Activated T-cell treated with anti-CD3 and anti-CD28 coated beads, Interleukin-2, amount 50 U/mL, for 4 hours (primary cell): ENCODE data around the gene RPP40. TPM values are rescaled to one million over a fixed set of nuclear protein-coding genes. Genes with fewer than 3 reads are reported as not detected.
"Not testable (repeated sequence)": the region's sequence is repeated elsewhere in the genome, so short reads cannot be mapped to it uniquely, and the experiment has no call there.

Experiments used
- ATAC-seq, 2 donors: fragments of 200-7000 bp; cut with Tn5 transposase; one replicate each; pipeline ENCODE4 v1.10.0; 2021
- DNase-seq: peaks from one replicate; pipeline ENCODE4 v3.0.0-alpha.2; 2020
- H3K27me3 Mint-ChIP-seq: one replicate; pipeline ENCODE4 v1.8.0; 2021; ENCODE audit warnings: low read depth, mixed read lengths
- H3K36me3 Mint-ChIP-seq: one replicate; pipeline ENCODE4 v1.8.0; 2022; ENCODE audit warnings: mixed read lengths; ENCODE audit not compliant: insufficient read depth
- H3K4me1 Mint-ChIP-seq: one replicate; pipeline ENCODE4 v1.8.0; 2021; ENCODE audit warnings: low read depth, mixed read lengths
- H3K4me3 Mint-ChIP-seq: one replicate; pipeline ENCODE4 v1.8.0; 2021; ENCODE audit warnings: mild to moderate bottlenecking, moderate library complexity, mixed read lengths
- H3K9me3 Mint-ChIP-seq: one replicate; pipeline ENCODE4 v1.8.0; 2021; ENCODE audit warnings: mixed read lengths
- total RNA-seq, 3 donors: library from RNA; stranded (reverse); gene quantifications; one replicate each; pipeline ENCODE4 v1.2.1, GENCODE V29; 2021

RPP40 gene
- total RNA-seq, 3 donors from 2014 or later = 27.2 to 29.7 (median 28.5) TPM

- H3K36me3 Mint-ChIP-seq = no peaks in the 10 kb centered on the region
- H3K4me3 Mint-ChIP-seq = no peak overlapping the region
- ATAC-seq (peak; percentile 94 to 96), DNase-seq (peak; percentile 59)
- peaks cover 5% of the 10 kb centered on the region for H3K27me3 Mint-ChIP-seq
- peaks cover 12% of the 10 kb centered on the region for H3K4me1 Mint-ChIP-seq
- H3K9me3 Mint-ChIP-seq = no peaks in the 10 kb centered on the region
These were observed 26.8 kb upstream of the RPP40 start for GRCh38 chr6:5030596-5031136.

DNA sequence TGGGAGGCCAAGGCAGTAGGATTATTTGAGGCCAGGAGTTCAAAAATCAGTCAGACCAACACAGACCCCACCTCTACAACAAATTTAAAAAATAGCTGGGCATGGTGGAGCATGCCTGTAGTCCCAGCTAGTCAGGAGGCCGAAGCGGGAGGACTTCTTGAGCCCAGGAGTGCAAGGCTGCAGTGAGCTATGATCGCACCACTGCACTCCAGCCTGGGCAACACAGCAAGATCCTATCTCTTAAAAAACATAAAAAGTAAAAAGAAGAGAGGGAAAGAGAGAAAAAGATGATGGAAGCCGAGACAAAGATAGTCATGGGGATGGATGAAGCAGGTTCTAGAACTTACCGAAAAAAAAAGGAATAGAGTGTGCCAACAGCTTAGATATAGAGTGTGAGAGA is 25.8 kb upstream of the RPP40 start:
- Mint-ChIP-seq H3K4me3 (no peak overlapping the region), H3K36me3 (no peaks in the 10 kb centered on the region), H3K4me1 (peaks cover 14% of the 10 kb centered on the region), H3K9me3 (no peaks in the 10 kb centered on the region), H3K27me3 (peaks cover 10% of the 10 kb centered on the region)
- DNase-seq (no peak), ATAC-seq (no peak)

DNA sequence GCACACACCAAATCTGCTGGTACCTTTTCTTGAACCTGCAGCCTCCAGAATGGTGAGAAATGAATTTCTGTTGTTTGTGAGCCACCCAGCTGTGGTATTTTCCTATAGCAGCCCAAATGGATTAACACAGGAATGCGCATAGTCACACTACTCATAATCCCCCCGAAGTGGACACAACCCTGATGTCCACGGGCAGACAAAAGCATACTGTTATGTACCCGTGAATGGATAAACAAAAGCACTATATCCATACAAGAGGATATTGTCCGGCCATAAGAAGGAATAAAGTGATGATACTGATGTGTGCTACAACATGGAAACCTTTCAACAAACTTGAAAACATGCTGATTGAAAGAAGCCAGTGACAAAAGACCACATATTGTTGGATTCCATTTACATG is 25.1 kb upstream of the RPP40 start:
- no peak for ATAC-seq
- Mint-ChIP-seq H3K4me1 (peaks cover 12% of the 10 kb centered on the region), H3K27me3 (peaks cover 10% of the 10 kb centered on the region), H3K4me3 (no peak overlapping the region), H3K9me3 (no peaks in the 10 kb centered on the region), H3K36me3 (no peaks in the 10 kb centered on the region)
- DNase-seq = no peak

- peaks cover 12% of the 10 kb centered on the region for H3K4me1 Mint-ChIP-seq
- H3K36me3 Mint-ChIP-seq = no peaks in the 10 kb centered on the region
- DNase-seq (no peak), ATAC-seq (no peak)
- H3K27me3 Mint-ChIP-seq = peaks cover 10% of the 10 kb centered on the region
- H3K4me3 Mint-ChIP-seq = no peak overlapping the region
- no peaks in the 10 kb centered on the region for H3K9me3 Mint-ChIP-seq
These were observed 24.5 kb upstream of the RPP40 start for GRCh38 chr6:5028301-5028700.

- peak overlapping the region; percentile 65 for H3K4me3 Mint-ChIP-seq
- H3K4me1 Mint-ChIP-seq = peaks cover 12% of the 10 kb centered on the region
- peaks cover 5% of the 10 kb centered on the region for H3K36me3 Mint-ChIP-seq
- ATAC-seq (no peak), DNase-seq (no peak)
- H3K9me3 Mint-ChIP-seq = no peaks in the 10 kb centered on the region
- peaks cover 10% of the 10 kb centered on the region for H3K27me3 Mint-ChIP-seq
These were observed 22.3 kb upstream of the RPP40 start for GRCh38 chr6:5025911-5026819.

GRCh38 chr6:5023923-5024322 is 20.1 kb upstream of the RPP40 start:
- peaks cover 10% of the 10 kb centered on the region for H3K27me3 Mint-ChIP-seq
- peaks cover 9% of the 10 kb centered on the region for H3K36me3 Mint-ChIP-seq
- no peak overlapping the region for H3K4me3 Mint-ChIP-seq
- H3K4me1 Mint-ChIP-seq = peaks cover 6% of the 10 kb centered on the region
- DNase-seq = no peak
- no peak for ATAC-seq
- H3K9me3 Mint-ChIP-seq = no peaks in the 10 kb centered on the region

GRCh38 chr6:5020142-5020541 is 16.3 kb upstream of the RPP40 start:
- ATAC-seq (no peak), DNase-seq (no peak)
- H3K36me3 Mint-ChIP-seq = peaks cover 9% of the 10 kb centered on the region
- H3K4me1 Mint-ChIP-seq = no peaks in the 10 kb centered on the region
- no peak overlapping the region for H3K4me3 Mint-ChIP-seq
- H3K9me3 Mint-ChIP-seq = peaks cover 8% of the 10 kb centered on the region
- H3K27me3 Mint-ChIP-seq = peaks cover 5% of the 10 kb centered on the region

DNA sequence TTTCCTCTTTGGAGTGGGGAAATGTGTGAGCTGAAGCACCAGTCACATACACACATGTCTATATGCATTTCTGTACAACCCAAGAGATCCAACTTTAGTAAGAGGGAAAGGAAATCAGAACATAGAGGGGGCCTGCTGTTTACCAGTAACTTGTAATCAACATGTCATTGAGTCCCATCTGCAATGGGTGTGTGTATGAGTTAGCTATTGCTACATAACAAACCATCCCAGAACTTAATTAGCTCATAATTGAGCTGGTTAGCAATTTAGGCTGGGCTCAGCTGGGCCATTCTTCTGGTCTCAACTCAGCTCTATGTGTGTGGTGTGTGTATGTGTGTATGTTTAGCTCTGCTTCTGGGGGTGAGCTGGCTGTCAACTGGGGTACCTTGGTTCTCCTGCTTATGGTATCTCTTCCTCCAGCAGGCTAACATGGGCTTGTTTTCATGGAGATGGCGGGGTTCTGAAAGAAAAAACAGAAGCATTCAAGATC is 10.3 kb upstream of the RPP40 start:
- H3K4me1 Mint-ChIP-seq = no peaks in the 10 kb centered on the region
- DNase-seq (no peak), ATAC-seq (no peak)
- H3K36me3 Mint-ChIP-seq = no peaks in the 10 kb centered on the region
- H3K9me3 Mint-ChIP-seq = peaks cover 12% of the 10 kb centered on the region
- H3K4me3 Mint-ChIP-seq = no peak overlapping the region
- H3K27me3 Mint-ChIP-seq = no peaks in the 10 kb centered on the region

DNA sequence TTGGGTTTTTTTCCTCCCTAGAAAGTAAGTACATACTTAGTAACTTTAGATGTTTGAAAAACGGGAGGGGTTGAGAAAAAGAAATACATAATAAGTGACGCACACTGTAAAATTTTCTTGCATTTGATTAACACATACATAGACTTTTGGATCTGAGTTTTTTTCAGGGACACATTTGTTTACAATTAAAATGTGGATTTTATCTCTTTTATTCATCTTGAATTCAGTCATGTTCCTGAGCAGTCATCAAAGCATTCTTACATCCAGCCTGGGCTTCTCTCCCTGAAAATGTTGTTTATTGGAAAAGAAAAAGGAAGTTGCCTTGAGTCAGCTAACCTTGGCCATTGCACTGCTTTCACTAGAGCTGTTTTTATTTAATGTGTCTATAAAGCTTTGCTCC is 8.7 kb upstream of the RPP40 start:
- Mint-ChIP-seq H3K4me3 (no peak overlapping the region), H3K27me3 (no peaks in the 10 kb centered on the region), H3K9me3 (peaks cover 8% of the 10 kb centered on the region), H3K36me3 (no peaks in the 10 kb centered on the region), H3K4me1 (no peaks in the 10 kb centered on the region)
- ATAC-seq = no peak
- no peak for DNase-seq

GRCh38 chr6:5011346-5011745 is 7.5 kb upstream of the RPP40 start:
- Mint-ChIP-seq H3K4me3 (no peak overlapping the region), H3K4me1 (no peaks in the 10 kb centered on the region), H3K27me3 (no peaks in the 10 kb centered on the region), H3K36me3 (peaks cover under 1% of the 10 kb centered on the region), H3K9me3 (peaks cover 3% of the 10 kb centered on the region)
- no peak for ATAC-seq
- DNase-seq = no peak

DNA sequence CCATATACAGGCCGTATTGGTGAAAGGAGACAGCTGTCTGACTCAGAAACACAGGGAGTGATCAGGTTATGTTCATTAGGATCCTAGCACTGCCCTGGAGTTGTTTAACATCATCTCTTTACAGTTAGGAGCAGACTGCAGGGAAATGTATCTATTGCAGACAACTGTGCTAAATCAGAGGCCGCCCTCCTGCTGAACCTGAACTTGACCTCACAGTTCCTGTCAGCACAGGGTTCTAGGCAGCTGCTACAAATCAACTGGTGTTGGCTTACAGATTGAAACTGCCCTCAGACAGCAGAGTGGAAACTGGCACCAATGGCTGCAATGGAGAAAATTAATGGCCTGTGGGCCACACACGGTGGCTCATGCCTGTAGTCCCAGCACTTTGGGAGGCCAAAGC is 3.7 kb upstream of the RPP40 start:
- Mint-ChIP-seq H3K4me3 (no peak overlapping the region), H3K4me1 (peaks cover 14% of the 10 kb centered on the region), H3K27me3 (no peaks in the 10 kb centered on the region), H3K9me3 (no peaks in the 10 kb centered on the region), H3K36me3 (peaks cover 2% of the 10 kb centered on the region)
- DNase-seq (no peak), ATAC-seq (no peak)

DNA sequence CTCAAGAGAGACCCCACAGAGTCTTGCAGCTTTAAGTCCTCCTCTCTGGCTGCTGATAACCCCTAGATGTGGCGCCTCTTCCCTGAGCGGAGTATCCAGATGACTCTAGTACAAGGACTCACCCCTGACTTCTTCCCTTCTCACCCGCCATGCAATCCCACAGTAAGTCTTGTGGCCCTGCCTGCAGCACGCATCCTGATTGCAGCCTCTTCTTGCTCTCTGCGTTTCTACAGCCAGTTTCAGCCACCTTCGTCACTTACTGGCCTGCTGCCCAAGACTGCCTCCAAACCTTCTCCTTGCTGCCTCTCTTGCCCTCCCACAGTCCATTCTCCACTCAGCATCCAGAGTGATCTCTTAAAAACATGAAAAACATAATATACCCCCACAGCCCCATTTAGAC is 2.4 kb upstream of the RPP40 start:
- ATAC-seq (no peak), DNase-seq (no peak)
- Mint-ChIP-seq H3K9me3 (no peaks in the 10 kb centered on the region), H3K4me1 (peaks cover 14% of the 10 kb centered on the region), H3K36me3 (peaks cover 7% of the 10 kb centered on the region), H3K4me3 (peak overlapping the region; percentile 1), H3K27me3 (no peaks in the 10 kb centered on the region)

- H3K9me3 Mint-ChIP-seq, H3K27me3 Mint-ChIP-seq, ATAC-seq, DNase-seq: not testable (repeated sequence)
- H3K36me3 Mint-ChIP-seq = peaks cover 12% of the 10 kb centered on the region
- peaks cover 14% of the 10 kb centered on the region for H3K4me1 Mint-ChIP-seq
- peak overlapping the region; percentile 24 for H3K4me3 Mint-ChIP-seq
These were observed 1.2 kb upstream of the RPP40 start for GRCh38 chr6:5005038-5005433.

- Mint-ChIP-seq H3K27me3 (no peaks in the 10 kb centered on the region), H3K9me3 (no peaks in the 10 kb centered on the region), H3K36me3 (peaks cover 14% of the 10 kb centered on the region), H3K4me1 (peaks cover 14% of the 10 kb centered on the region), H3K4me3 (peak overlapping the region; percentile 91)
- ATAC-seq (no peak), DNase-seq (no peak)
These were observed 668 bp upstream of the RPP40 start for GRCh38 chr6:5004373-5005037.
